PC-9 (cell line): ENCODE measurements around the gene HLCS.

ENCODE experiments used
- EZH2 ChIP-seq: fragments of 200-600 bp; sonication (generic); IDR thresholded peaks from 2 replicates; pipeline ENCODE4 v1.8.0; 2017; ENCODE audit warnings: antibody characterized with exemption, low read depth
- TF ChIP-seq, protein P1 (sequence below): fragments of 200-600 bp; sonication (generic); conservative IDR thresholded peaks from 2 replicates; pipeline ENCODE4 v1.6.1; 2017; ENCODE audit warnings: mixed run types, antibody characterized with exemption, mild to moderate bottlenecking, moderate library complexity

DNA sequence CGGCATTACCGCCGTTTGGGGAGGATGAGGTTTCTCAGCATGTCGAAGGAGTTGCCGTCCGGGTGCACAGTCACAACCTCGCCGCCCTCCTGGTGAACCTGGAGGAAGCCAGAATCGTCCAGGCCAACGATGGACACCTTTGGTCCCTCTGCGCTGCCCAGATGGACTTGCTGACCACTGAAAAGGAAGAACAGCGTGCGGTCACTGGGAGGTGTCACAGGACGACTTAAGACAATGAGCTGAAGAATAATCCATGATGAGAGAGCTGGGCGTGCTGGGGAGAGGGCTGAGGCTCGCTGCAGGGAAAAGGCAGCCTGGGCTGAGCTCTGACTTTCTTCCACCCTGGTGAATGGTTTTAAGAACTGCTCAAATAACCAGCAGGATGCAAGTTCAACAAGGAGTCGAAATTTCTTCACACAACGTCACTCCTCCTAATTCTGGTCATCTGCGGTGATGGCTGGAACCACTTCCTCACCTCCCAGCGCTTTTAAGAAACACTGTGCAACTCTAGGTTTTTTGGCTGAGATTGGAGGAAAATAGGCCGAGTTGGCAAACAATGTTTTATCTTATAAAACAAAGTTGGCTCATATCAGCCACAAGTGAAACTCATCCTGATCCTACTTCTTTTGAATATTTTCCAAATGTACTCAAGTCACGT is 212.1 kb downstream of the HLCS start:
- TF ChIP-seq, protein P1, sequence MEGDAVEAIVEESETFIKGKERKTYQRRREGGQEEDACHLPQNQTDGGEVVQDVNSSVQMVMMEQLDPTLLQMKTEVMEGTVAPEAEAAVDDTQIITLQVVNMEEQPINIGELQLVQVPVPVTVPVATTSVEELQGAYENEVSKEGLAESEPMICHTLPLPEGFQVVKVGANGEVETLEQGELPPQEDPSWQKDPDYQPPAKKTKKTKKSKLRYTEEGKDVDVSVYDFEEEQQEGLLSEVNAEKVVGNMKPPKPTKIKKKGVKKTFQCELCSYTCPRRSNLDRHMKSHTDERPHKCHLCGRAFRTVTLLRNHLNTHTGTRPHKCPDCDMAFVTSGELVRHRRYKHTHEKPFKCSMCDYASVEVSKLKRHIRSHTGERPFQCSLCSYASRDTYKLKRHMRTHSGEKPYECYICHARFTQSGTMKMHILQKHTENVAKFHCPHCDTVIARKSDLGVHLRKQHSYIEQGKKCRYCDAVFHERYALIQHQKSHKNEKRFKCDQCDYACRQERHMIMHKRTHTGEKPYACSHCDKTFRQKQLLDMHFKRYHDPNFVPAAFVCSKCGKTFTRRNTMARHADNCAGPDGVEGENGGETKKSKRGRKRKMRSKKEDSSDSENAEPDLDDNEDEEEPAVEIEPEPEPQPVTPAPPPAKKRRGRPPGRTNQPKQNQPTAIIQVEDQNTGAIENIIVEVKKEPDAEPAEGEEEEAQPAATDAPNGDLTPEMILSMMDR: no peak
- TF ChIP-seq EZH2: no peak
